OCI-LY3 (cell line): Measurements from ENCODE around the gene MAL.

Experiments
- H2AFZ ChIP-seq: fragments of 200-600, 300-600 bp; shearing (Covaris generic); 2 replicates; pipeline ENCODE4 v1.6.0; 2014; ENCODE audit warnings: antibody characterized with exemption, low read depth, low read length
- H3K27ac ChIP-seq: fragments of 200-600, 300-600 bp; sonication (generic); 2 replicates; pipeline ENCODE4 v1.5.1; 2014; ENCODE audit warnings: mild to moderate bottlenecking, low read length, moderate library complexity, mixed read lengths
- H3K27me3 ChIP-seq: fragments of 200-600, 300-600 bp; sonication (generic); 2 replicates; pipeline ENCODE4 v1.6.1; 2014; ENCODE audit warnings: low read depth, low read length, mixed read lengths
- H3K36me3 ChIP-seq: fragments of 200-600, 300-600 bp; sonication (generic); replicated peaks from 2 replicates; pipeline ENCODE3; 2014; ENCODE audit warnings: low read depth, low read length, mixed read lengths
- H3K4me1 ChIP-seq: fragments of 300-600, 200-600 bp; sonication (generic); 2 replicates; pipeline ENCODE4 v1.6.1; 2014; ENCODE audit warnings: low read length, mixed read lengths
- H3K4me2 ChIP-seq: fragments of 200-600, 300-600 bp; sonication (generic); 2 replicates; pipeline ENCODE4 v1.6.1; 2014; ENCODE audit warnings: low read length, mixed read lengths
- H3K4me3 ChIP-seq: fragments of 300-600, 200-600 bp; sonication (generic); 2 replicates; pipeline ENCODE4 v1.5.1; 2014; ENCODE audit warnings: antibody characterized with exemption, mild to moderate bottlenecking, low read length, moderate library complexity
- H3K79me2 ChIP-seq: fragments of 300-600, 200-600 bp; shearing (Covaris generic); 2 replicates; pipeline ENCODE4 v1.6.1; 2014; ENCODE audit warnings: mild to moderate bottlenecking, low read length, mixed read lengths
- H3K9ac ChIP-seq: fragments of 300-600, 200-600 bp; shearing (Covaris generic); 2 replicates; pipeline ENCODE4 v1.6.0; 2014; ENCODE audit warnings: mild to moderate bottlenecking, low read length, moderate library complexity
- H3K9me3 ChIP-seq: fragments of 200-600, 300-600 bp; shearing (Covaris generic); 2 replicates; pipeline ENCODE4 v1.6.1; 2014; ENCODE audit warnings: low read length, mixed read lengths; ENCODE audit not compliant: insufficient read depth
- H4K20me1 ChIP-seq: fragments of 200-600, 300-600 bp; sonication (generic); 2 replicates; pipeline ENCODE4 v1.6.1; 2016; ENCODE audit warnings: low read length, mixed read lengths; ENCODE audit not compliant: insufficient read depth
- CTCF ChIP-seq: fragments of 200-600, 300-600 bp; sonication (generic); IDR thresholded peaks from 2 replicates; pipeline ENCODE4 v1.5.1; 2014; ENCODE audit warnings: antibody characterized with exemption, low read length, low read depth
- EZH2phosphoT487 ChIP-seq: fragments of 200-600 bp; shearing (Covaris generic); IDR thresholded peaks from 2 replicates; pipeline ENCODE4 v1.6.1; 2018; ENCODE audit warnings: antibody characterized with exemption, mixed run types, low read depth

MAL gene

GRCh38 chr2:95056044-95056443 is 30.5 kb downstream of the MAL start:
- no peak overlapping the region for H3K9ac ChIP-seq
- H3K36me3 ChIP-seq, result no peaks in the 10 kb centered on the region
- H2AFZ ChIP-seq, result no peak overlapping the region
- H3K27ac ChIP-seq, result no peak overlapping the region
- H4K20me1 ChIP-seq, result no peaks in the 10 kb centered on the region
- H3K79me2 ChIP-seq, result no peaks in the 10 kb centered on the region
- H3K4me1 ChIP-seq, result peaks cover 10% of the 10 kb centered on the region
- TF ChIP-seq EZH2phosphoT487 (no peak), CTCF (no peak)
- no peak overlapping the region for H3K4me2 ChIP-seq
- no peak overlapping the region for H3K4me3 ChIP-seq
- peaks cover 15% of the 10 kb centered on the region for H3K27me3 ChIP-seq
- no peaks in the 10 kb centered on the region for H3K9me3 ChIP-seq

GRCh38 chr2:95056461-95057459 is 31.3 kb downstream of the MAL start:
- H4K20me1 ChIP-seq, result no peaks in the 10 kb centered on the region
- H3K4me3 ChIP-seq, result no peak overlapping the region
- H3K27ac ChIP-seq, result no peak overlapping the region
- TF ChIP-seq CTCF (no peak), EZH2phosphoT487 (no peak)
- no peaks in the 10 kb centered on the region for H3K9me3 ChIP-seq
- no peak overlapping the region for H2AFZ ChIP-seq
- peaks cover 10% of the 10 kb centered on the region for H3K4me1 ChIP-seq
- no peaks in the 10 kb centered on the region for H3K79me2 ChIP-seq
- H3K27me3 ChIP-seq, result peaks cover 15% of the 10 kb centered on the region
- no peak overlapping the region for H3K9ac ChIP-seq
- H3K36me3 ChIP-seq, result no peaks in the 10 kb centered on the region
- H3K4me2 ChIP-seq, result no peak overlapping the region

GRCh38 chr2:95057535-95058370 is 32.2 kb downstream of the MAL start:
- peaks cover 14% of the 10 kb centered on the region for H3K4me1 ChIP-seq
- TF ChIP-seq CTCF (no peak), EZH2phosphoT487 (no peak)
- peaks cover 15% of the 10 kb centered on the region for H3K27me3 ChIP-seq

More at GRCh38 chr2:95057535-95058370, 32.2 kb downstream of the MAL start:
- Histone ChIP-seq H3K4me2 (no peak overlapping the region), H3K36me3 (no peaks in the 10 kb centered on the region), H3K27ac (no peak overlapping the region), H4K20me1 (no peaks in the 10 kb centered on the region), H3K79me2 (no peaks in the 10 kb centered on the region), H2AFZ (no peak overlapping the region), H3K9me3 (no peaks in the 10 kb centered on the region), H3K9ac (no peak overlapping the region), H3K4me3 (no peak overlapping the region)
